Stimulated activated CD8-positive, alpha-beta memory T cell treated with anti-CD3 and anti-CD28 coated beads, Interleukin-7, amount 100 ng/mL, for 4 hours (primary cell): ENCODE results near the gene ILF3.
"Not testable (repeated sequence)": the region's sequence is repeated elsewhere in the genome, so short reads cannot be mapped to it uniquely, and the experiment has no call there.

ENCODE experiments used
- DNase-seq, 2 donors: peaks; one replicate each; pipeline ENCODE4 v3.0.0-alpha.2; 2020; ENCODE audit warnings: low read depth in 2 of 2

The ILF3 gene

DNA sequence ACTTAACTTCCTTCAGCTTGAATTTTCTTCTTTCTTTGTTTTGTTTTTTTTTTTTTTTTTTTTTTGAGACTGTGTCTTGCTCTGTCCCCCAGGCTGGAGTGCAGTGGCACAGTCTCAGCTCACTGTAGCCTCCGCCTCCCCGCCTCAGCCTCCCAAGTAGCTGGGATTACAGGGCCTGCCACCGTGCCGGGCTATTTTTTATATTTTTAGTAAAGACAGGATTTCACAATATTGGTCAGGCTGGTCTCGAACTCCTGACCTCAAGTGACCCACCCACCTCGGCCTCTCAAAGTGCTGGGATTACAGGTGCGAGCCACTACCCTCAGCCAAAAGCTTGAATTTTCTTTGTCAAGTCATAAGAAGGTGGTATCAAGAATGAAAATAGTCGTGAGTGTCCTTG lies 21.1 kb downstream of the ILF3 start:
- not testable (repeated sequence) for DNase-seq

DNA sequence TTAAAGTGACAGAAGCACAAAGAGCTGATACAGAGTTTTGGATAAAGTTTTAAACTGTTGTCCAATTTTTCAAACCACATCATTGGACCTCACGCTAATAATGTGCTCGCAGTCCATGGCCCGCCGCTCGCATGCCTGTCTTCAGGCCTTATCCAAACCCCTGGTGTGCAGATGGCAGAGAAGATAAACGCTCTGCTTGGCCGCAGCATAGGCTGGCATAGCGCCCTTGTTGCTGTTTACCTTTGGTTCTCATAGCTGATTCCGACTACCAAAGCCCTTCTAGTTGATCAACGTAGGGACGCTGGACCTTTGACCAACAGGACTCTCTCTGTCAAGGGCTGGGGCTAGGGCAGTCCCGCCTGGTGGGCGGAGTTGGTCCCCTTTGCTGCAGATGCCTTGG lies 23.6 kb downstream of the ILF3 start:
- DNase-seq: no peak

DNA sequence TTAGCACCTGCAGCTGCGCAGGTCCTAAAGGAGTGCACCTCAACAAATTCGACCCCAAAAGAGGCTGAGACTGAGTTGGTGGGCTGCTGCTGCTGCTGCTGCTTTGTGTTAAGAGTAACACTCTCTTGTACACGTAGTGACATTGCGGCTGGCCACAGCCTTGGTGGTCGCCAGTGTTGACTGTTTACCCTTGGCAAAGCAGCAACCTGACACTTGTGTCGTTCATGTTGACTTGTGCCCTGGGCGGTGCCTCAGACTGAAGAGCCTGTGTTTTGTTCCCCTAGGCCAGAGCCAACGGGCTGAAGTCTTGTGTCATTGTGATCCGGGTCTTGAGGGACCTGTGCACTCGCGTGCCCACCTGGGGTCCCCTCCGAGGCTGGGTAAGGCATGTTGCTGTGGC lies 24.7 kb downstream of the ILF3 start:
- no peak for DNase-seq

DNA sequence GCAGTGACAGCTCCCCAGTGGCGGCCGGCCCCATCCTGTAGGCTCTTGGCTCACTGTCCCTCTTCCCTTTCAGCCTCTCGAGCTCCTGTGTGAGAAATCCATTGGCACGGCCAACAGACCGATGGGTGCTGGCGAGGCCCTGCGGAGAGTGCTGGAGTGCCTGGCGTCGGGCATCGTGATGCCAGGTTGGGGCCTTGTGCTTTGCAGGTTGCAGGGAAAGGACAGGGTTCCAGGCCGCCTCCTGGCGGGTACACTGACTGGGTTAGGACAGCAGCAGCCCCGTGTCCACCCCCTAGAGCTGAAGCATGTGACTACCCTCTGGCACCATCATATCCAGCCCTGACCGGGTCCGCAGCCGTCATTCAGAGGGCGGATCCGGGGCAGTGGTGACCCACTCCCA lies 25.6 kb downstream of the ILF3 start:
- no peak for DNase-seq

DNA sequence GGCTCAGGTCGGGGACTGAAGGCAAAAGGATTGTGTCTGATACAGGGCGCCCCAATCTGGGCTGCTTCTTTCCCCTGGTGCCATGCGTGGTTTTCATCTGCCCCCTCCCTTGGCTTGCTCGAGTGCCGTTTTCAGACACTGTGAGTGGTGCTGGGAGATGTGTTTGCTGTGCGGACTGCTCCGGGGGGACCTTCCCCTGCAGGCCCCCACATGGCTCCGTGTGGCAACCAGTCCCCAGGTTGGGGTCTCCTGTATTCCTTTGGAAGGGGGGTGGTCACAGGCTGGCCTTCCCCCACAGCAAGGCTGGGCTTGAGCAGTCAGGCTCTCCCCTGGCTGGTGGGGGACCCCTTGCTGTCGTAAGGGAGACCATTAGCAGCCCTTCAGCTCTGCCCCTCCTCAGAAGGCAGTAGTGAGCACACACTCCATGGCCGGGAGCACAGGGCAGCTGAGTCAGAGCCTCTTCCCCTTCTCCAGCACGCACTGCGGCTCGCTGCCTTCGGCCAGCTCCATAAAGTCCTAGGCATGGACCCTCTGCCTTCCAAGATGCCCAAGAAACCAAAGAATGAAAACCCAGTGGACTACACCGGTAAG lies 26.5 kb downstream of the ILF3 start:
- DNase-seq: no peak

DNA sequence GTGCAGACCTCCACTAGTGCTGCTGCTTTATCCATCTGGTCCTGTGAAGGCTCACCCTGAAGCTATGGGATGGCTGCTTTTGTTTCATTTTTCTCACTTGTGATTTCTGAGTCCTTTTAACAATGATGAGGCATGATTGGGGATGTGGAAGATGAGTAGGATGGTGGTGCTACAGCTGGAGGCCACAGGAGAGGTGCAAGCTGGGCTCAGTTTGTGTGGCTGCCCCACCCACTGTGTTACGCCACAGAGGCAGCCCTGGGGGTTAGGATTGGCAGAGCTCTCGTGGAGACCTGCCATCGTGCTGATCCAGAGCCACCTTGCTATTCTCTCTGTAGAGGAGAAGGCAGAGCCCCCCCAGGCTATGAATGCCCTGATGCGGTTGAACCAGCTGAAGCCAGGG lies 27.5 kb downstream of the ILF3 start:
- no peak for DNase-seq

DNA sequence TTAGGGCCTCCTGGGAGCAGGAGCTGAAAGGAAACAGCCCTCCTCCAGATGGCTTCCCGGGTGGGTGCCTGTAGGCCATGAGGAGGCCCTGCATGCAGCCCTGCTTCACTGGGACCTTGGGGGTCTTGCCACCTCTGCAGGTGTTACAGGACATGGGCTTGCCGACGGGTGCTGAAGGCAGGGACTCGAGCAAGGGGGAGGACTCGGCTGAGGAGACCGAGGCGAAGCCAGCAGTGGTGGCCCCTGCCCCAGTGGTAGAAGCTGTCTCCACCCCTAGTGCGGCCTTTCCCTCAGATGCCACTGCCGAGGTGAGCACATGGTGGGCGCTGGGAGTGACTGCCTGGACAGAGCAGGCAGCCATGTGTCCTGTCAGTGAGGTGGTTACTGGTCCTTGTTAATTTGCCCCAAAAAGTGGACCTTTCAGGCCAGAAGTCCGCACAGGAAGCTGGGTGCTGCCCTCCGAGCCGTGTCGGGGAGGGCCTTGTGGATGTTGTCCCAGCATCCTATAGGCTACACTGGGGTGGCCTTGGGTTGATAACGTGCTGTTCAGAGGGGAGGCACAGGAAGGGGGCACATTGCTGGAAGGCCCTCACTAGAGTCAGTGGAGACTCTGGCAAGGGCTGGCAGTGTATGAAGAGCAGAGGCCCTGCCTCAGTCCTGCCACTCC lies 28.4 kb downstream of the ILF3 start:
- DNase-seq: no peak

DNA sequence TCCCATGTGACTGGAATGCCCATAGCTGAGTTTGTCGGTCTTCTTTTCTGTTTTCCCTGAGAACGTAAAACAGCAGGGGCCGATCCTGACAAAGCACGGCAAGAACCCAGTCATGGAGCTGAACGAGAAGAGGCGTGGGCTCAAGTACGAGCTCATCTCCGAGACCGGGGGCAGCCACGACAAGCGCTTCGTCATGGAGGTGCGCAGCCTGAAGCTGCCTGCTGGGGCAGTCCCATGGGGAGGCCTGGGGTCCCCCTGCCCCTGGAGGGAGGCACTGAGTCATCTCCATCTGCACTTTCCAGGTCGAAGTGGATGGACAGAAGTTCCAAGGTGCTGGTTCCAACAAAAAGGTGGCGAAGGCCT lies 28.9 kb downstream of the ILF3 start:
- no peak for DNase-seq

DNA sequence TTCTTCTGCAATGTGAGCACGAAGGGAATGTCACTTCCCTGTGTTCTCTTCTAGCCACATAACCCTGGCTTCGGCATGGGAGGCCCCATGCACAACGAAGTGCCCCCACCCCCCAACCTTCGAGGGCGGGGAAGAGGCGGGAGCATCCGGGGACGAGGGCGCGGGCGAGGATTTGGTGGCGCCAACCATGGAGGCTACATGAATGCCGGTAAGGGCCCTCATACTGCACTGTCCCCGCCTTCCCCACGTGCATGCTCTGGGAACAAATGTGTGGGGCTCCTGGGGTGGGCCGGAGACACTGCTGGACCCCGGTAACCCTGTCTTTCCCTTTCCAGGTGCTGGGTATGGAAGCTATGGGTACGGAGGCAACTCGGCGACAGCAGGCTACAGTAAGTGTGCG lies 29.4 kb downstream of the ILF3 start:
- DNase-seq: no peak

DNA sequence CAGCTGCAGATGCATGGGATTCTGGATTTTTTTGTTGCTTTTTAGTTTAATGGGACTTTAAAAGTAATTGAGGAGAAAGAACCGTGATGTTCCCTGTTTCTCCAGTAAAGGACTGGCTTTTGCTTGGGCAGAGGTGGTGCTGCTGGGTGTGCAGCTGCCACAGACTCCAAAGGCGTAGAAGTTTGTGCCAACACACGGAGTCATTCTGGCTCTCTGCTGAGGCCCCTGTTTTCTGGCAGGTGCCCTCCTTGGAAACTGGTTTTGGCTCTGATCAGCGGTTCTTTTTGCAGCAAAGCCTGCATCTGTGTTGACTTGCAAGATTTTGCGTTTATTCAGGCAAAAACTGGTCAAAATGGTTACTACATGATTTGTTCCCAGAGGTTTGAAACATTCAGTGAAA lies 31.1 kb downstream of the ILF3 start:
- DNase-seq: no peak

DNA sequence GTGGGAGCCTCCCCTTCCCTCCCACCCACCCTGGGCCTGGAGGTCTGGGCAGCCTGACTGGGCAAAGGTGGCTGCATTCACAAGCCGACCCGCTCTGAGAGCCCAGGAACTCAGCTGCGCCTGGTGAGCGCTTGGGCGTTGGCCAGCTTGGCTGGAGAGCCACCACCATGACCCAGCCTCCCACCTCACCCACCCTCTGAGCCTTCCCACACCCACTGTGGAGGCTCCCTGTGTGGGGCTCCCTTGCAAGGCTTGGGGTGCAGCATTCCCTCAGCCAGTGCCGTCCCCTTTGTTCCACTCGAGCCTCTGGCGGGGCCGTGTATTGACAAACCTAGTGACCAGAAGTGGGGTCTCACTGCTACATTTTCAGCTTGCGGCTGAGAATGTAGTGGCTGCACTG lies 32.0 kb downstream of the ILF3 start:
- DNase-seq: no peak

DNA sequence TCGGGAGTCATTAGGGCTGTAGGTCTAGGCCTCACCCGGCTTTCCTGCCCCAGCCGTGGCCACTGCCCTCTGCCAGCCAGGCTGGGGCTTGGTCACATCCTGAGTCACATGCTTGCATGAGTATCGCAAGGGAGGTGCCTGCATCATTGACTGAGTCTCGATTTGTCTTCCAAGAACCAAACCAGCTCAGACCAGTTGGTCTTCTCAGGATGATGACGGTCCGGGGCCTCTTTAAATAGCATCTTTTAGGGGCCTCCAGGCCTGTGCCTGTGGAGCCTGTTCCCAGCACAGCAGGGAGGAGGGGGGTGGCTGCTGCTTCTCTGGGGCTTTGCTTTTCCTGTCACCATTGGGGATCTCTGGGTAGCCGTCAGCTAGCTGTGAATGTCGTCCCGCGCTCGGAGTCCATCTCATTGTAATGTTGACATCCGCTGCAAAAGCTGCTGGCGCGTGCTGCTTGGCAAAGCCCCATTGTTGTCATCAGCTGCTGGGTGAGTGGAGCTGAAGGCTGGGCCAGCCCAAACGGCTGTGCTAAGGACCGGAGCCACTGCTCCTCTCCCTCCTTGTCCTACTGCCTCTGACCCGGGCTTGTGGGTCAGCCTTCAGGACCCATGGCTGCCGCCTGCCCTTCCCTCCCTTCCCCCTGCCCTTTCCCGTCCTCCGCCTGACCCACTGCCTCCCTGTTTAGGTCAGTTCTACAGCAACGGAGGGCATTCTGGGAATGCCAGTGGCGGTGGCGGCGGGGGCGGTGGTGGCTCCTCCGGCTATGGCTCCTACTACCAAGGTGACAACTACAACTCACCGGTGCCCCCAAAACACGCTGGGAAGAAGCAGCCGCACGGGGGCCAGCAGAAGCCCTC lies 32.7 kb downstream of the ILF3 start:
- no peak for DNase-seq

DNA sequence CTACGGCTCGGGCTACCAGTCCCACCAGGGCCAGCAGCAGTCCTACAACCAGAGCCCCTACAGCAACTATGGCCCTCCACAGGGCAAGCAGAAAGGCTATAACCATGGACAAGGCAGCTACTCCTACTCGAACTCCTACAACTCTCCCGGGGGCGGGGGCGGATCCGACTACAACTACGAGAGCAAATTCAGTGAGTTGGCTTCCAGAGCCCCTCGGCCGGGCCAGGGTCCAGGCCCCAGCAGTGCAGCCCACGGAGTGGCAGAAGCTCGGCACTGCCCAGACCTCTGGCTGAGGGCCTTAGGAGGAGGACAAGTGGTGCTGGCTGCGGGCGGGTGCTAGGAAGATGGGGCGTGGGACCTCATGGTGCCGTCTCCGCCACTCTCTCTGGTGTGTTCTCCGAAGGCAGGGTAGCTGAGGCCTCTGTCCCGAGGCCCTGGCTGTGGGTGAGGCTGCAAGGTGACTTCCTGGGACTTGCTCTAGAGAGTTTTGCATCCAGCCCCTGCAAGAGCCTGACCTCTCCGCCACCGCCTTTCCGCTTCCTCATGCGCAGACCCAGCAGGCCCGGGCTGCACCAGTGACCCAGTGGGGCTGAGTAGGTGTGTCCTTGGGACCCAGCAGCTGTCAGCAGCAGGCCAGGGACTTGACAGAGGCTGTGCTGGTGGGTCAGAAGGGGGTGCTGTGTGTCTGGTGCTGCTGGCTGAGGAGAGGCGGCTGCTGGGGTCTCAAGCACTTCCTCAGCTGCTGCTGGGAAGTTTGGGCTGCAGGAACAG lies 33.6 kb downstream of the ILF3 start:
- no peak for DNase-seq

DNA sequence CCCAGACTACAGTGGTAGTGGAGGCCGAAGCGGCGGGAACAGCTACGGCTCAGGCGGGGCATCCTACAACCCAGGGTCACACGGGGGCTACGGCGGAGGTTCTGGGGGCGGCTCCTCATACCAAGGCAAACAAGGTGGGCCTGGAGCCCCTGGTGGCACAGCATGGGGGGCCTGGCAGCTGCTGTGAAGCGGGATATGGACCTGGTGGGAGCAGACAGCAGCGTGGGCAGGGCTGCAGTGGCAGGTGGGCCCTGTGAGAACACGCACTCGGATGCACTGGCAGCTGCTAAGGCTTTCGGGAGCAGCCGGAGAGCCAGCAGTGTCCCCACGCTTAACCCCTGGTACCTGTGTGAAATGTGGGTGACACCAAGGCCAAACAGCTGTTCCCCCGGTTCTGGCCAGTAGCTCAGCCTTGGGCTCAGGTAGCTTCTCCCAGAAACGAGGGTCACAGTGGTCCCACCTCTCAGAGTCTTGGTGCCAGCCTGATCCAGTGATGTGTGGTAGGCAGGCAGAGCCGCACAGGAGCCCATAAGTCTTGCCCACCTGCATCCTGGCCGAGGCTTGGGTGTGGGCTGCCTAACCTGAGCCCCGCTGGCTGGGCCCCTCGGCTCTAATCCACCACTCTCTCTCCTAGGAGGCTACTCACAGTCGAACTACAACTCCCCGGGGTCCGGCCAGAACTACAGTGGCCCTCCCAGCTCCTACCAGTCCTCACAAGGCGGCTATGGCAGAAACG lies 34.6 kb downstream of the ILF3 start:
- no peak for DNase-seq

DNA sequence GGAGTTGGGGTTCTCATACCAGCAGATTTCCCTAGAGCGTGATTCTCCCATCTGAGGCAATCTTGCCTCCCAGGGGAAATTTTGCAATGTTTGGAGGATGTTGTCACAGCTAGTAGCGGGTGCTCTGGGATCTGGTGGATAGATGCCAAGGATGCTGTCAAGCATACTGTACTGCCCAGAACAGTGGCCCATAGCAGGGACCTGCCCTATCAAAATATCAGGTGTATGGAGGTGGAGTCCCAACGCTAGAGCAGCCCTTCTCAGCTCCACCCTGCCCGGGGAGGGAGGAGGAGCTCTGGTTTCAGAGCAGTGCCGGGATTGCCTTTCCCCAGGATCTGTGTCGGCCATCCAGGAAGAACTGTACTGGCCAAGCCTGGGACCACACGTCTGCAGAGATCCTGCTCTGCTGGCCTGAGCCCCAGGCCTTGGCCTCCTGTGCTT lies 36.2 kb downstream of the ILF3 start:
- no peak for DNase-seq

DNA sequence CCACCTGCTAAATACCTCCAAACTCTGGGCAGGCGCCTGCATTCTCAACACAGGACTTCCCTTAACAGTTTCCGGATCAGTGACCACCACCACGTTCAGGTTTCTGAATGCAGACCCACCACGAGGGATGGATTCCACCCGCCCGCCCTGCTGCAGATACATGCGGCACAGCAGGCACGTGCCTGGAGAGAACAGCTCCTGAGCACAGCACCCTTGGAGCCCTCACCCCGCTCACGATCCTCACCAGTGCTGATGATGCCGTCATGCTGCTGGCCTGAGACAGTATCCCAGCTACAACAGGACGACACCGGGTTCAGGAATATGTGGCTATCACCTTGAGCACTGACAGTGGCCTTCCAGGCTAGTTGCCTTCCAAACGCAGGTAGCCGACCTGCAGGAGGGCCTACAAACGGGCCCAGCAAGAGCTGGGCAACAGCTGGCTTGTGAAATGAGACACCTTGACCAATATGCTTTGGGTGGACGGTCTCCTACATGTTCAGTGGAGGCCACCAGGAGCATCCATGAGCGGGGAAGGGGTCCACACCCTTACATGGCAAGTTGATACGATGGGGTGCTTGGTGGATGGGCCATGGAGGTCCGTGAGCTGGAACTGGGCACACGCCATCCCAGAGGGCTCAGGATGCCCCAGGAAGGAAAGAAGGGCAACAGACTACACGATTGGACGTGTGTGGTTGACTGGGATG lies 37.2 kb downstream of the ILF3 start:
- DNase-seq: no peak

DNA sequence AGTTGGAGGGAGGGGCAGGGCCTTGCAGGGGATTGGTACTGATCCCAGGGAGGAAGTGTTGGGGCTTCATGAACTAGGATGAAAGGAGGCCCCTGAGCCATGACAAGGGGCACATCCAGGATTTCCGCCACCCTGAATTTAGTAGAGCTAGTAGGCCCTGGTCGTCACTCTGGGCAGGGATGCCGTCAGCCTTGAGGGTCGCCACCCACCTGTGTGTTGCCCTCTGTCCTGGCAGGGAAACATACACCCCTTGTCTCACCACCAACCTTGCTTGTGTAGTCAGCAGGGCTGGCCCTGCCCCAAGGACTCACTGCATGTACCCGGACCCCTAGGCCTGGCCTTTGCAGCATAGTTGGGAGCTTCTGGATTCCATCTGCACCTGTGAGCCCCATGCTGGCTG lies 37.7 kb downstream of the ILF3 start:
- DNase-seq: no peak

DNA sequence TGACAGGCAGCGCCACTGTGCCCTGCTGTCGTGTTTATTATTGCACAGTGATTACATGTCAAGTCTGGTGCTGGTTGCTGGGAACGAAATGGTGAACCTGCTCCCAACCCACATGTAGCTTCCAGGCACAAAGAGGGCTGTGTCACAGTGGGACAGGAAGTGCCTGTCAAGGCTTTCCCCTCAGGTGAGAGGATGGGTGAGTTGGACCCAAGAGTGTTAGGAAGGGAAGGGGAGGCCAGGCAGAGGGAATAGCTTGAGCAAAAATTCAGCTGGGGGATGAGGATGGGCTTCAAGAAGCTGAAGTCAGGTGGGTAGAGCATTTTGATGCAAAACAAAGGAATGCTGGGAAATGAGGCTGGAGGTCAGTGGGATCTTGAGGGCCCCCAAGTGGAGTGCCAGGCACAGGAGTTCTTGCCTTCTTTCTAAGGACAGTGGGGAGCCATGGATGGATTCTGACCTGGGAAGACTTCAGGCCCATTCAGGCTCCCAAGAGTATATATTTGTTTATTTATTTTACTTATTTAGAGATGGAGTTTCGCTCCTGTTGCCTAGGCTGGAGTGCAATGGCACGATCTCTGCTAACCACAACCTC lies 38.6 kb downstream of the ILF3 start:
- DNase-seq: no peak

DNA sequence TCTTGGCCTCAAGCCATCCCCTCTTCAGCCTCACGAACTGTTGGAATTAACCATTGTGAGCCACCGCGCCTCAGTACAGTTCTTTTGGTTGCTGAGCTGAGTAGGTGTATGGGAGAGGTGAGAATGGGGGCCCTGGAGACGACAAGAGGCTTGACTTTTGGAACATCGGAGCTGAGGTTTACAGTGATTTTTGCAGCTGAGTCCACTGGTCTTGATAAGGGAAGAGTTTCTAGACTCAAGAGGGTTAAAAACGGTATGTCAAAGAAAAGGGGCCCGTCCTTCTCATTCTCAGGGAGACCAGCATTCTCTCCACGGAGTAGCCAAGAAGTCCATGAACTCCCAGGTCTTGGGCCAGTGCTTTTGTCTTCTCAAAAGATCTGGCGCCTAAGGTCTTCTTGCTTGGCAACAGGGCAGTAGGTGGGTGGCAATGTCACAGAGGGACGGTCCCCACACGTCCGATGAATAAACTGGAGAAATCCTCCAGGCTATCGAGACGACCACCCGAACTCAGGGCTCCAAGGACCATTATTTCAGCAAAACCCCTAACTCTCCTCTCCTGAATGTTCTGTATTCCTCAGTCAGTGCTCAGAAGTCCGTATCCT lies 40.7 kb downstream of the ILF3 start:
- no peak for DNase-seq
